Activated T-helper 9 cell treated with anti-CD3 and anti-CD28 coated beads, Interleukin-2, amount 50 U/mL, for 16 hours (primary cell): ENCODE measurements around the gene SH3BP5L.

ENCODE experiments used
- DNase-seq: peaks from one replicate; pipeline ENCODE4 v3.0.0-alpha.2; 2020; ENCODE audit warnings: low read depth

SH3BP5L gene

DNA sequence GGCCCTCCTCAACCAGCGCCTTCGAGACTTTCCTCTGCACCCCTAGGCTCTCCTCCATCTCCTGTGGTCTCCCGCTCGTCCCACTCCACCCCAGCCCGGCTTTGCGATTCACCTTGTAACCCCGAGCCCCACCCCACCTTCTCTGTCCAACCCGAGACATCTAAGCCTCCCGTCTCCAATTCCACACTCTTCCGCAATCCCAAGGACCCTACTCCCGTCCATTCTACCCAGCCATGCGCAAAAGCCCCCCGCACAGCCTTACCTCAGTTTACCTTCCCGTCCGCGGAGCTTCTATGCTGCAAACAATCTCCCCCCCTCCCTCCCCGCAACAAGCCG lies 174 bp downstream of the SH3BP5L start:
- no peak for DNase-seq

DNA sequence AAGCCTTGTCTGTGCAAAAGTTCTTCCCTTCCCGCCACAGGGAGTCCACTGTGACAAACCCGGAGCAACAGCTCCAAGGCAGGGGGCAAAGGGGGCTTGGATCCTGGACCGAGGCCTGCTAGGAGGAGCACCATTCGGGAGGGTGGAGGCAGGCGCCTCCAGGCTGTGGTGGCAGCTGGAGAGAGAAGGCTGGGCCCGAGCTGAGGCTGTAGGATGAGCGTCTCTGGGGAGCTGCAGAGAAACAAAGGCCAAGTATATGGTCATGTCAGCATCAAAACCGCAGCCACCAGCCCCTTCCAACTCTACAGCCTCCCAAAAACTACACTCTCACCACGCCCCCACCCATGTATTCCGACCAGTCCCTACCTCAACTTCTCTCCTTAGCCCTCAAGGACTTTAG lies 579 bp downstream of the SH3BP5L start:
- no peak for DNase-seq

DNA sequence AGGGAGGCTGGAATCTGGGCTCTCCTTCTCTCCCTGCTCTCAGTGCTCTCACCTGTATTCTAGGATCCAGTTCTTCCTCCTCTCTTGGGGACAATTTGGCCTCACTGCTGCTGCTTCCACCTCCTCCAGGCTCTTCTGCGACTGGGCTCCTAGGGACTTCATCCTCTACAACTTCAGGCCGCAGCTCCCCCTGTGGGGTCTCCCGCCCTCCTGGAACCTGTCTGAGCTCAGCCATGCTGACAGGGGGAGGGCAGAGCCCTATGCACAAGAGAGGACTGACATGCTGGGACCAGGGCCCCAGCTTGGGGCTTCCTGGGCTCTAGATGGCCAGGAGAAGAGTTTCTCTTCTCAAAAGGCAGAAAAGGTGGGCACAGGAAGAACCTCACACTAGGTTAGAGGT lies 1.0 kb downstream of the SH3BP5L start:
- DNase-seq, result no peak

DNA sequence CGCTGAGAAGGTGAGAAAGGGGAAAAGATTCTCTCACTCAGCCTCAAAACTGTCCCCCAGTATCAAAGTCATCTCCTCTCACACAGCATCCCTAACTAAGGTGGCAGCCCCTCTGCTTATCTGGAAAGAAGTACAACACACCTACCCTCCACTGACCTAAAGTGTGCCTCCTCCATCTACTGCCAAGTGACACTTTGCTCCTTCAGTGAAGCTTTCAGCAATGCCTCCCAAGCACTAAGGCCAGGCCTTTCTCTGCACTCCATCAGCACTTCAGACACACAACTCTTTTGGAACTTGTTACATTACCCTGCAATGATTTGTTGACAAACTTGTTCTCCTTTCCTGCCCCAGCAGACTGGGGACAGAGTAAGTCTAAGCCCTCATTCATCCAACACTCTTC lies 1.4 kb downstream of the SH3BP5L start:
- DNase-seq, result no peak

DNA sequence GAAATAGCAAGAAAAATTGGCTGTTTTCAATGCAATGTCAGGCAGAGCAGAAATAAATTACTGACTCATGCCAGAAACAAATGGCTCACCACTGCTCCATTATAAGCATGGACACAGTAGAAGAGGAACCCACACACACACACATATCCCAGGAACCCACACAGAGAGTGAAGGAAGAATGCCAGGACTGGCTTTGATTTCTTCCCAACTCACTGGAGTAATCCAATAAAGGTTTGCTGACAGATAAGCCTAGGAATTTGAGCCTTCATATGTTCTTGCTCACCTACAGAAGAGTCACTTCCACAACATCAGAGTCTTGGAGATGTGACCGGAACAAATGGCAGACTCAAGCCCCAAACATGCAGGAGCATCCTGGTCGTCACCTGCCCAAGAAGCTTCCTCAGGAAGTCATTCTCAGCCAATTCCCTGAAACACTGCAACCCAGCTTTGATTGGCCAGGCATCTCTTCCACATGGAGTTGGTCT lies 2.2 kb downstream of the SH3BP5L start:
- DNase-seq, result no peak

DNA sequence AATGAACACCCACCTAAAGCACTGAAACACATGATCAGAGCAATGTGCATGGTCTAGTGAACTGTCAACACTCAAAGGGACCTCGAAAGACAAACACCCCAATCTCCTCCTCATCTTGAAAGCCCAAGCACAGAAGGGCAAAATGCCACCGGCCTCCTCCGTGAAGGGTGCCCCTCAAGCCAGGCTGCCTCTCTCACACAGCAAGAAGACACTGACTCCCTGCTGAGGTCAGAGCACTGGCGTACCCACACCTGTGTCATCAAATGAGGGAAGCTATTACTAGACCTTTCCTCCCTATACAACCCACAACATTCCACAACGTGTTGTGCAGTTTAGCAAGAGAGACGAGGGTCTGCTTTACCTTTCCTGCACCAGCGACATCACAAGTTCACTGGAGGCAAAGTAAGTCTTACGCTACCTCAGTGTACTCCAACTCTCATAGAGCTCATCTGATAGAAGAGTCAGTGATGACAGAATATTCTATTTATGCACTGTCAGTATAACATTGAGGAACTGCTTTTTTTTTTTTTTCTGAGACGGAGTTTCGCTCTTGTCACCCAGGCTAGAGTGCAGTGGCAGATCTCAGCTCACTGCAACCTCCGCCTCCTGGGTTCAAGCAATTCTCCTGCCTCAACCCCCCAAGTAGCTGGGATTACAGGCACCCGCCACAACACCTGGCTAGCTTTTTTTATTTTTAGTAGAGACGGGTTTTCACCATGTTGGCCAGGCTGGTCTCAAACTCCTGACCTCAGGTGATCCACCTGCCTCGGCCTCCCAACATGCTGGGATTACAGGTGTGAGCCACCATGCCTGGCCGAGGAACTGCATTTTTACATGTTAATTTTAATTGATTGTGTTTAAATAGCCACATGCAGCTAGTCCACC lies 3.3 kb downstream of the SH3BP5L start:
- no peak for DNase-seq

DNA sequence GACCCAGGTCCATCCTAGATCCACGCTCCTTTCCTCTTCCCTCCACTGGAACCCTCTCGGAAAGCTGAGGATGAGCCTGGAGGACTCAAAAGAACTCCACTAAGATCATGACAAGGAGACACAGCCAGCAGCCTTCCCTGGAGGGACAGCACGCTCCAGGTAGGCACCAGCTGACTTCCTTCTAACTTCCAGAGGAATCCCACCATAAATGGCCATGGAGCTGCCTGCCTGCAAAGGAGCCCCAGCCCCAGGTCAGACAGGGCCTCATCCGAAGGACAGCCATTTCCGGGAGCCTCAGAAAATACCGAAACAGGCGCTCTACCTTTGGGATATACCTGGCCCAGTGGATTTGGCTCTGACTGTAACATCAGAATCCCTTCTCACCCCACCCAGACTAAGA lies 4.1 kb downstream of the SH3BP5L start:
- no peak for DNase-seq

DNA sequence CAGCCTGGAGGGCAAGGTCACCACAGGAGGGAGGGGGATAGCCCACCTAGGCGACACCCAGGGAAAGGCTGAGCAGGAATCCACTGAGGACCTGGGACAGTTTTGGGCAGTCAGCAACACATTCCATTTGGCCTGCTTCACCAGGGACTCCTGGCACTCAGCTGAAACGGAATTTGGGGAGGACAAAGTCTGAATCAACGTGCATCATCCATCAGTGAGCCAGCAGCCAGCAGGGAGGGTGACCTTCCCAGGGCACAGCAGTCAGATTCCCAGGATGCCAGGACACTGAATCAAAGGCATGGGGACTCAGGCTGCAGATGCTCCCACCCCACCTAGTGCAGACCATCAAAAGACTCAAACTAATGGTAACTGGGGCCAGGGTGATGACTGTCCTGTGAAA lies 4.6 kb downstream of the SH3BP5L start:
- no peak for DNase-seq

DNA sequence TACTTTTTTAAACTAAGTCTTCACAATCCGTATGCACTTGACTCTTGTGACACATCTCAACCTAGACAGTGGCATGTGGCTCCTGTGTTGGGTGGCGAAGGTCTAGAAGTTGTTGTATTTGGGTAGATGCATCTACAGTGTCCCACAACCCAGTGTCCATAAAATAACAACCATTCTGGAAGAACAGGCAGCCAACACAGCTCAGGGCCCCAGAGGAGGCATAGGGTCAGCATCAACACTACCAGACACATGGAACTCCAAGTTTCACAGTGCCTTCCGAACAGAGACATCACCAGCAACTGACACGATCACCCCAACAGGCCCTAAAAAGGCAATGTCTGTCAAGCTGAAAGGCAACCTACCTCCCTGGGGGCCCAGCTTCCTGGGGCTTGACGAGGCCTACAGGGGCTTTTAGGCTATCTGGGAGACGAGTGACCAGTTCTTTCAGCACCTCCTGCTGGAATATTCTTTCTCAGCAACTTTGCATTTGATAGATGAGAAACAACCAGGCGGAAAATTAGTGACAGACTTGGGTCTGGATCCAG lies 5.6 kb downstream of the SH3BP5L start:
- no peak for DNase-seq

DNA sequence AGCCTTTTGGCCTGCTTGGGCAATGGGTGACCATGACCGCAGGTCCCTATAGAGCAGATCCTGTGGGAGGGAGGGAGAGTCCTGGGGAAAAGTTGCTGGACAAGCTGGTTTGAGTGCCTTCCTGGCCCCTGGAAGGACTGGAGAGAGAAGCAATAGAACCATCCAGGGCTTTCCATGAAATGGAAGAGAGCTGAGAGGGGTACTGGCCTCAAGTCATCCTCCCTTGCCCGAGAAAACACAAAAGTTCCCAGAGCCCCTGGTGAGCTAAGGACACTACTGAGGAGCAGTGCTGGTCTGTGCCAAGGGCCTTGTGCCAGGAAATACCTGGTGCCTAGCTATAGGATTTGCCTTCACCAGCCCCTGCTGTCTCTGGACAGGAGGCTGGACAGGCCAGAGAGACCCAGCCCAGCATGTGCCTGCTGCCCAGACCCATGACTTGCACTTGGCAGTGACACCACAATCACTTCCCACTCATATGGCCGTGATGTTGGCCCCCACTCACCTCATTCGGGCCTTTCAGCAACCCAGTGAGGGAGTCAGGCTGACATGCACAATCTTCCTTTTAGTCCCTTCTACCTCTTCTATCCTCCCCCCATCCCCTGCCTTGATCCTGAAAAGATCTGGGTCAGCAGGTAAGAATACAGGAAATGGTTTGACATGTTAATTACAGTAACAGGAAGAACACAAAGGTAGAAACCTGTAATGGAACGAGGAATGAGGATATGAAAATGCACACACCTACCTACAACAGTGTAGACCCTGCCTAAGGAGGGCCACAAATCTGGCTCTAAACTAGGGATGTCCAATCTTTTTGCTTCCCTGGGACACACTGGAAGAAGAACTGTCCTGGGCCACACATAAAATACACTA lies 7.0 kb downstream of the SH3BP5L start:
- DNase-seq, result no peak

DNA sequence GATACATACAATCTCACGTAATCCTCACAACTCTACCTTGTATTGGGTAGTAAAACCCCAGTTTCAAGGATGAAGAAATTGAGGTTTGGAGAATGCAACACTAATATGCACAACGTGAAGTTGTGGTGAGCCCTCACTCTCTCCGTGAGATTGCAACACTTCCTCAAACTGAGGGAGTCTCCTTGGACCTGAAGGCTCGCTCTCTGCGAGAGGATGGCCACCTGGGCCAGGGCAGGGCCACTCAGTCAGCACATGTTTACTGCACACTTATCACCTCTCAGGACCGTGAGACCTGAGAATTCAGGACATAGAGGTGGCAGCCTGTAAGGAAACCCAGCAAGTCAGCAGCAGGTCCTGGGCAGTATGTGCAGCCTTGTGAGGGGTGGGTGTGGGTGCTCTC lies 8.7 kb downstream of the SH3BP5L start:
- no peak for DNase-seq

DNA sequence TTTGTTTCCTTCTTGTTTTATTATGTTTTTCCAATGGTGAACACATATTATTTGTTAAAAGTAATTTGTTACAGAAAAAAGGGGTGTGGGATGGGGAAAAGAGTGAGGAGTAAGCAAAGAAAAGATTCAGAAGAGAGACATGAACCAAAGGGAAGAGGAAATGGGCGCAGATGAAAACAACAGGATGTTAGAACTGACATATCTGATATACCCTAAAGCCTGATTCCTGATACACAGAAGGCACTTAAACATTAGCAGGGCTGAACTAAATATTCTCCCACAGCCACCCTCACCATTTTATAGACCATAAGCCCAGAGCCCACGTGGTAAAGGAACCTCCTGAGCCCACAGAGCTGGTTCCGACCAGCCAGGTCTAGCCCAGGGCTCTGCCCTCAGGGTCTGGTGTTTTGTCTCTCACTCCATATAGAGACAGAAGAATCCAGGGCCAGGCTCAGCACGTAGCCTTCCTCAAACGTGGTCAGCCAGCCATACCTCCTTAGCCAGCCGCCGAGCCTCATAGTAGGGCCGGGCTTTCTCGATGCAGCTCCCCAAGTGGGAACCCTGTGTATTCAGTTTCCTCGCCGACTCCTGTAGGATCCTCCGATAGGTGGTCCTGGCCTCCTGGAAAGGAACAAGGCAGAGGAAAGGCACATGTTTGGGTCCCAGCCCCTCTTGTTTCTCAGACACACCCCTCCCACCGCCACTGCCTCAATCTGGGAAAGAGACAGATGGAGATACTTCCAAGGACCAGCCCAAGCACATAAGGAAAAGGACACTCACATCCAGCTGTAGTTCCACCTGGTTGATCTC lies 9.5 kb downstream of the SH3BP5L start:
- no peak for DNase-seq

DNA sequence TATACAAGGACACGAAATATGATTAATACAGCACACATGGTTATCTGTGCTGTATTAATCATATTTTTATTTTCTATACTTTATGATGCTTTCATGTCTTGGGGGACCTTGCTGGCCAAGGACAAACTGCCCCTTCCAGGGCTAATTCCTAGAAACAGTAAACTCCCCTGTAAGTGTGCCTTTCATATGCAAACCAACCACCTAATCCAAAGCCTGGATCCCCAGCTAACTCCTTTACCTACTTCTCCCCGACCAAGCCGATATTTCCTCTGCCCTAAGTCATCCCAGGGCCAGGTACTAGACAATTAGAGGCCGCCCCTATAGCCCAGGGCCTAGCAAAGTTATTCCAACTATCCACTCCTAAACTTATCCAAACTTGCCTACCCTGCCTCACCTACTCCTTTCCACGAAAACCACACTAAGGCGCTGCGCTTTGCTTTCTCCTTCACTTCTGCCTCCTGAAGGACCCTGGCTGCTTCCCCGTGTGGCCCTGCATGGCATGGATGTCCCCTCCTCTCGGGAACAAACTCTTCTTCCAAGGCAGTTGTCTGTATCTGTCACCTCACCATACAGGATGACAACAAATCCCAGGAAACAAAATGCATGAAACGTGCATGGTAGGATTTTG lies 10.2 kb downstream of the SH3BP5L start:
- DNase-seq, result no peak

DNA sequence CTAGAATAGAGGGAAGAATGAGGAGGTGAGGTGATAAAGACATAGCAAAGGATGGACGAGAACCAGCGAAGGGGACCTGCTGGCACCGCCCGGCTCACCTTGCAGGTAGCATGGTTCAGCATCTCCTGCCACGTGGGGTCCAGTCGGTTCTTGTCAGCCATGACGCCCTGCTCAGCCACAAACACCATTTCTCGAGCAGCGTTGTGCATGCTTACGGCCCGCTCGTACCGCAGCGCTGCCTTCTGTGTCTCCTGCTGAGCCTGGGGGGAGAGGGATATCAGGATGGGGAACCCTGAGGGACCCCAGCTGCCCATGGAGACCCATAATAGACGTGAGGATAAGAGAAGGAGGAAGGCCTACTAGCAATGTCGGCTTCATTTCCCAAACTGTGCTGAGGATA lies 11.4 kb downstream of the SH3BP5L start:
- DNase-seq, result no peak

DNA sequence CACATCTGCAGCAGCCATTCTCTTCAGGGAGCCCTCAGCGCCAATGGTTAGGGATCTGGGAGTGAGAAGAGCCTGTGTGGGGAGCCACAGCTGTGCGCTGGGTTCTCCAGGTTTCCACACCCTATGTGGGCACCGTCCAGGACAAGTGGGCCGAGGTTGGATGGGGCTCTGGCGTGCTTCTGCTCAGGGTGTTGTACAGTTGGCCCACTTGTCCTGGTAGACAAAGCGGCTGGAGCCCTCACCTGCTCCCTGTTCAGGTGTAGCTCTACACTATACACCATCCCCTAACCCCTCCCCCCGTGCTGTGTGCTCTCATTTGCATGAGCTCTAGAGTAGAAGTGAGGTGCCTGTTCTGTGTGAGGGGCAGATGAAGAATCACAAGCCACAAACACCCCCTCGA lies 12.2 kb downstream of the SH3BP5L start:
- DNase-seq, result no peak

DNA sequence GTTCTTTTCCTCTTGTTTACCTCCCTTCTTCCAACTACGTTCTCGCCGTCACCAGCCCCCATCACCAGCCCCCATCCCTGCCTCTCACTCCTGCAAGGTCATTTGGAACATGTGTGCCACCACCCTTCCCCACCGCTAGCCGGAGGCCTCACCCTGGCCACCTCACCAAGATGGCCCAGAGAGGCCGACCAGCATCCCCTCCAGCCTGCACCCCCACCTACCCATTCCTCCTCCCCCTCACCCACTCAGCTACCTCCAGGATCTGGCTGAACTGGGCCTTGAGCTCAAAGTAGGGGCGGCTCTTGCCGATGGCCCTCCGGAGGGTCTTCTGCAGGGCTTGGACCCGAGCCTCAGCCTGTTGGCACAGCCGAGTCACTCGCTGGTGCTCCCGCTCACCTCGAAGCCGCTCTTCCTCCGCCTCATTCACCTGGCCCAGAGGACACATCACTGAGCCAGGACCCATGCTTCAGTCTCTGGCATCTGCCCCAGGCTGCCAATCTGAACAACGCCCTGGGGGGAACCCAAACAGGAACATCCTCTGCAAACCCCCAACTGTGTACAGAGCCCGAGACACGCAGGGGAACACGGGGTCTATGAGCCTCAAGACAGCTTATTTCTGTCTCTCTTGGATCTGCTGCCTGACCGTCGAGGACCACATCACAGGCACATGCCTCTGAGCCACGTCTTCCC lies 12.8 kb downstream of the SH3BP5L start:
- DNase-seq, result no peak

DNA sequence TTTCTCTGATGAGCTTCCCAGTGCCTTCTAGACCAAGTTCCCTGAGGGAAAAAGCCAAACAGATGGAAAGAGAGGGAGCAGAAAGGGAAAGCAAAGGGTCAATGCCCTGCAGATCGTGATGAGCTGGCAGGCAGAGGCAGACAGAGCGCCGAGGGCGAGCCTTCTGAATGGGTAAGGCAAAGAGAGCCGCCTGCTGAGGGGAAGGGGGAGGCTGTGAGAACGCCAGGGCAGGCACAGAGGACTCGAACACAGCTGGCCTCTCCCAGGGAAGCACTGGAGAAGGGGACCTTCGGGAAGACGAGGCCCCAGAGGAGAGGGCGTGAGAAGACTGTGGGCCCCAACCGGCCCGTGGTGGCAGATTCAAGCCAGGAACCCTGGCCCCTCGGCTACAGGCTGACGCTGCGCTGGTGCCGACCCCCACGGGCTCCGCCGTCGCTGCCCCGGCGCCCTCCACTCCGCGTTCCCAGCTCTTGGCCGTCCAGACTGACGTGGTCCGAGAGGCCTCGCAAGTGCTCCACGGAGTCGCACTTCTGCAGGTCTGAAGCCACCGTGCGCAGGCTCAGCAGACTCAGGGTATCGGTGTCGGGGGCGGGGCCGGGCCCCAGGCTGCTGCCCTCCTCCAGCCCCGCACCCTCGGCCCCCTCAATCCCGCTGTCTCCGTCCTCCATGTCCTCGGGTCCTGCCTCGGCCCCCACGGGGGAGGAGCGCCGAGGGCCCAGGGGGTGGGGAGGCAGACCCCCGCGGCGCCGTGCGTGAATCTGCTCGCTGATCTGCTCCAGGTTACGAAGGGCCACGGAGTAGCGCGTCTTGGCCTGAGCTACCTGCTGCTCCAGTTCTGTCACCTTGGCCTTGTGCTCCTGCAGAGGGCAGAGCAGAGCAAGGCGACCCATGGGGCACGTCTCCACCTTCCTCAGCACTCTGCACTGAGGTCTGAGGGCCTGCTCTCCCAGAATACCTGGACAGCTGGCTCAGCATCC lies 13.9 kb downstream of the SH3BP5L start:
- no peak for DNase-seq

DNA sequence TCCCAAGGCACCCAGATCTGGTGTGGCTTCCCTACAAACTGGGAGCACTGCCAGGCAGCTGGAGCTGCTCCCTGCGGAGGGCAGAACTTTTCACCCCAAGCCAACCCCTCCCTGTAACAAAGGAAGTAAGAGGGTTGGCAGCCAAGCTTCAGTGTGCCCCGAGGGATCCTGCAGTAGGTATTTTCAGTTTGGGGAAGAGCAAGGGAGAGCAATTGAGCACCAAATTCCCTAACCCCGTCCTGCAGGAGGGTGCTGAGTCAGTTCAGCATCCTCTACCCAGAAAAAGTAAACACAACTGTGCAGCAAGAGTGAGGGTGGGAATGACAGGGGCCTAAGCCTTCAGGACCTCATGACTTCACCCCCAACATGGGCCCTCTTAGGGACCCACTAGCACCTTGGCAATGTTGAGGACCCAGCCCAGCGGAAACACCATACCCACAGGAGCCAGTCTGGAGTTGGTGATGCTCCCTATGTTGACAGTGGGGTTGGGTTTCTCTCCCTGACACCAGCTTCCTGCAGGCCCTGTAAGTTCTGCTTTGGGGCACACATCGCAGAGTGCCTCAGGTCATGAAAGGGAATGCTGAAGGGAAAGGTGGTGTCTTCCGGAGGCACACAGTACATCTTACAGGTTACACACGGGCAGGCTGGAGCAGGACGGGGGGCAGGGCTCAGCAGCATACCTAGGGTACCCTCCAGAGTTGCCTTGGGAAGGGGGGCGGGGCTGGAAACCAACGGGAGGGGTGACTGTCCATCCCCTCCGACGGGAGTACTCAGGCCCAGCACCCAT lies 14.8 kb downstream of the SH3BP5L start:
- no peak for DNase-seq
